ENCODE measurements around the gene RNF14.
A peak's percentile ranks its signal among the peaks of the same experiment; 100 is the strongest.

Gene RNF14

DNA sequence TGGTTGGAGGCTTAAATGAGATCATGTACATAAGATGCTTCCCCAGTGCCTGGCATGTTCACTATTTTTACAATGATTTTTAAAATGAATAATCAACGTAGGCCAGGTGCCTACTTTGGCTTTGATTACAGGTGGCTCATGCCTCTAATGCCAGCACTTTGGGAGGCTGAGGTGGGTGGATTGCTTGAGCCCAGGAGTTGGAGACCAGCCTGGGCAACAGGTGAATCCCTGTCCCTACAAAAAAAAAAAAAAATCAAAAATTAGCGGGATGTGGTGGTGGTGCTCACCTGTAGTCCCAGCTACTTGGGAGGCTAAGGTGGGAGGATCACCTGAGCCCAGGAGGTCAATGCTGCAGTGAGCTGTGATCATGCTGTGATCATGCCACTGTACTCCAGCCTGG lies 20.1 kb upstream of the RNF14 start:
- DNase-seq (ENCODE audit: low spot score) = no peak

DNA sequence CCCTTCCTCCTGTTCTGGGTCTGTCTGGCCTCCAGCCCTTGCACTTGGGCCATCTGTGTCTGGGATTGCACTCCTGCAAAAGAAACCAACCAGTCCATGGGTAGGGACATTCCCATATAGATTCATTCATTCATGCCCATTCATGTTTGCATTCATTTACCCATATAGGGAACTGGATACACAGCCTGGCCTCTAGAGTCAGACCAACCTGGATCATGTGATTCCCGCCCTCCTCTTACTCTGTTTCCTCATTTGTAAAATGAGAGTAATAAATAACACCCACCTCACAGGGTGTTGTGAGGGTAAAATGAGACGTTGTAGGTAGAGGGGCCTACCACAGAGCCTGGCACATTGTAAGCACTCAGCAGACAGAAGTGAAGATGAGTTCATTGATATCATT lies 19.4 kb upstream of the RNF14 start:
- no peak for DNase-seq (ENCODE audit: low spot score)

- no peak for DNase-seq (ENCODE audit: low spot score)
Observed at GRCh38 chr5:141950207-141951005, 18.5 kb upstream of the RNF14 start.

- DNase-seq (ENCODE audit: low spot score) = no peak
Observed at GRCh38 chr5:141951332-141951781, 17.5 kb upstream of the RNF14 start.

DNA sequence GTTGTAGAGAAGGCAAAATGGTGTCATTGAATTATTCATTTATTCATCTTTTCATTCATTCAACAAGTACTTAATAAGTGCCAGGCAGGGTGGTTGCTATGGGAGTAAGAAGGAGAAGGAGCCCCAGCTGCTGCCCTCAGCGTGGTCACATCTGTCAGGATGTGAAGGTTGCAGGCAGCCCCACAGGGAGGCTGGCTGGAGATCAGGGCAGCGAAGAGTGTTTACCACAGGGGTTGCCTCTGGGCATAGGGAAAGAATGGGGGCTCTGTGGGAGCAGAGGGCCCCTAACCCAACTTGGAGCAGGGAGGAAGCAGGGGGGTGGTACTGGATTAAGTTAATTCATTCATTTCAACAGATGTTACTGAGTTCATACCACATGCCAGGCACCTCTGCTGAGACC lies 16.9 kb upstream of the RNF14 start:
- DNase-seq (ENCODE audit: low spot score) = no peak

DNA sequence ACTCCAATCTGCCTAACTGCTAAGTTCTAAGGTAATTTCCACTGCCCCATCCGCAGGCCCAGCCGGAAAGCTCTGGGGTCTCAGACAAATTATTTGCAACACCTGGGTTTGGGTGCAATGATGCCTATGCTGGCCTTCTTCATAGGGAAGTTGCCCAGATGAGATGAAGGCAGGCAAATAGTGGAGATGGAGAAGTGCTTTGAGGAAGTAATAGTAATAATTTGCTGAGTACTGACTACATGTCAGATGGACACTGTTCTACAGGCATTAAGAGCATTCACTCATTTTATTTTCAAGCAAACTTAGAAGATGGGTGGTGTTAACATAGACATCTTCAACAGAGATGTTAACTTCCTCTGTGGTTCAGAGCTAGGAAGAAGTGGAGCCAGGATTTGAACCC lies 14.7 kb upstream of the RNF14 start:
- DNase-seq (ENCODE audit: low spot score) = no peak

- DNase-seq (ENCODE audit: low spot score) = no peak
Observed at GRCh38 chr5:141957367-141957996, 11.4 kb upstream of the RNF14 start.

DNA sequence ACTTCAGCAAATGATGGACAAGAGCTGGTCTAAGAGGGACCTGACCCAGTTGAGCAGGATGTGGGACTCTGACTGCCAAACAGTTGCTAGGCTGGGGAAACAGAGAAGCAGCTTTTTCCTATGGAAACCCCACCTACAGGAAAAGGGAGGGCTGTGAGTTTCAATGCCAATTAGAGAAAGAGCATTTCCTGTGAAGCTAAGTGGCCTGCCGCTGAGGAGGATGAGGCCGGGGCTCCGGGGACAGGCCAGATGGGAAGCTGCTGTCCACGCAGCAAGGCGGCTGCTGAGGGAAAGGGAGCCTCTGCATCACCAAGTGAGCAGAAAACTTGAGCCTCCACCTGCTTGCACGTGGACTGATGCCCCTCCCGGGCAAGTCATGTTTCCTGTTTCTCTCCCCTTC lies 10.8 kb upstream of the RNF14 start, which contains the start of gene PCDH12:
Gene PCDH12 (minus strand): TSS at position 90 of the 400 bp plus-strand sequence. CDS start 351 bp downstream, outside the sequence.
- no peak for DNase-seq (ENCODE audit: low spot score)

GRCh38 chr5:141958546-141959172 lies 10.2 kb upstream of the RNF14 start:
- no peak for DNase-seq (ENCODE audit: low spot score)

DNA sequence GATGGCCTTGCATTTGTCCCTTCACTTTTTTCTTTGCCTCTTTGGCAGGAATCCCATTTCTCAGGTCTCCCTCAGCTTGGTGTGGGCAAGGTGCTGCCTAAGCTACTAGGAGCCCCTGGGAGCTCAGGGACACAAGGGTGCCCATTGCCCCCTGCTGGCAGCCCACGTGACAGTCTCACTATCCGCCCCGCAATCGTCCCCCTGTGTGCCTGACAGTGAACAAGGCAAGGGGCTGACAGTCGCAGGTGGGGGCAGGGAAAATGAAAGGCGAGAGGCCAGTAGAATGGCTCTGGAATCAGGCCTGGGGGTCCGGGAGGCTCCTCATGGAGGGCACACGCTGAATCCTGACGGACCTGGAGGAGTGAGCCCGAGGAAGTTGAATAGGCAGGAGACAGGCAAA lies 8.9 kb upstream of the RNF14 start:
- no peak for DNase-seq (ENCODE audit: low spot score)

DNA sequence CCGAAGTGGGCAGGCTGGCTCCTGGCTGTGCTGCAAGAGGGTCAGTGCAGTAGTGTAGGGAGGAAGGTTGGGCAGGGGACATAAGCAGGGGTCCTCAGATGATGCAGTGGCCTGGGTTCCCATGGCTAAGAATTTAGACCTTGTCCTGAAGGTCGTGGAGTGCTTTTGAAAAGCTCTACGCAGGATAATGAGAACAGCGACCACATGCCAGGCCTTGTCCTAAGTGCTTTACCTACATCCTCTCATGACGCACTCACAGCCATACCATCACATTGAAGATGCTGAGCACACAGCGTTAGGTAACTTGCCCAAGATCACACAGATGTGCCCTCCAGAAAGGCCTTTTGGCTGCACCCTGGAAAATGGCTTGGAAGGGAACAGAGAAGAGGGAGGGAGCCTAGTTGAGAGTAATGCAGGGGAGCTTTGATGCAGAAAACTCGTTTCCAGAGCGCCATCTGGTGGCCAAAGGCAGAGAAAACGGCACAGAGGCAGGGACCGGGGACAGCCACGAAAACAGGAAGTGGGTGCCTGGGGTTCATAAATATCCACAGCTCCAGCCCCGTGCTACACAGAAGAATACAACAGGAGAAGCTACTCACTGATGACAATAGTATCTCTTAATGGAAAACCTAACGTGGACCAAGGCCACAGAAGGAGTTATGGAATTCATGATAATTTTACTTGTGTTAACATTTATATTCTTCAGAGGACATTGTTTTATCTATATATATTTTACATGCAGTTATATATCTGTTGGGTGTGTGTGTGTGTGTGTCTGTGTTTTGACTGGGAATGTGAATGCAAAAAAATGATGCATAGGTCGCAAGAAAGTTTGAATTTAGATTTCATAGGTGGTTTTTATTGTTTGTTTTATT lies 8.2 kb upstream of the RNF14 start:
- peak; percentile 67 for DNase-seq (ENCODE audit: low spot score)

DNA sequence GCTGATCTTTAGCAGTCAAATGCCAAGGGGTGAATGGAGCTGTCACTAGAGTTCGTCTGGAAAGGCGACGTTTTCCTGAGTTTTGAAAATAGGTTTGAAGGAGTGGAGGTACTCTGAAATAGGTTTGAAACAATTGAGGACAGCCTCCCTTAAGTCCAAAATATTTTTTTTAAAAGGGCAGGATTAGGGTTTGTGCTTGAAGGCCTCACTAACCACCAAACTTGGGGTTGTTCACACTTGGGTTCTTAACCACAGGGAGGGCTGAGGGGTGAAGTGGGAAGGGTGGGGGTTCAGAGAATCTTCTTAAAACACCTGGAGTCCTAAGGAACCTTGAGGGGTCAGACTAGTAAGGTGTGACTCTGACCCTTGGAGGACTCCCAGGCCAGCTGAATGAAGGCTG lies 7.4 kb upstream of the RNF14 start:
- DNase-seq (ENCODE audit: low spot score) = no peak

GRCh38 chr5:141963701-141964100 lies 5.2 kb upstream of the RNF14 start:
- no peak for DNase-seq (ENCODE audit: low spot score)

DNA sequence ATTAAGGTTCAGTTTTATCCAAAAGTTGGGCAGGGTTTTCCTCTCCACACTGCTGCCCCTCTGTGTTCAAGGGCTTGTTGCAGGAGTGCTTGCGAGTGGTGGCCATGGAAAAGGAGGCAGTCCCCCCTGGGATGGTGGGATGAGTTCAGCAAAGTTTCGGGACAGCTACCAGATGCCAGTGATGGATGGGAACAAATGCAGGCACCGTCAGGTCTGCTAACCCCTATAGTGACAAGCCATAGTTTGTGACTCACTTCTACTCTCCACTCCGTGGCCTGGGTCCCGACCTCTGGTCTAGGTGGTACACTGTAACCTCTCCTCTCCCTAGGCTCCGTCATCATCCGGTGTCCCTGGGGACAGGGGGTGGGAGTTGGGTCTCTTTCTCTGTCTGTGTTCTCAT lies 3.8 kb upstream of the RNF14 start:
- DNase-seq (ENCODE audit: low spot score) = no peak

DNA sequence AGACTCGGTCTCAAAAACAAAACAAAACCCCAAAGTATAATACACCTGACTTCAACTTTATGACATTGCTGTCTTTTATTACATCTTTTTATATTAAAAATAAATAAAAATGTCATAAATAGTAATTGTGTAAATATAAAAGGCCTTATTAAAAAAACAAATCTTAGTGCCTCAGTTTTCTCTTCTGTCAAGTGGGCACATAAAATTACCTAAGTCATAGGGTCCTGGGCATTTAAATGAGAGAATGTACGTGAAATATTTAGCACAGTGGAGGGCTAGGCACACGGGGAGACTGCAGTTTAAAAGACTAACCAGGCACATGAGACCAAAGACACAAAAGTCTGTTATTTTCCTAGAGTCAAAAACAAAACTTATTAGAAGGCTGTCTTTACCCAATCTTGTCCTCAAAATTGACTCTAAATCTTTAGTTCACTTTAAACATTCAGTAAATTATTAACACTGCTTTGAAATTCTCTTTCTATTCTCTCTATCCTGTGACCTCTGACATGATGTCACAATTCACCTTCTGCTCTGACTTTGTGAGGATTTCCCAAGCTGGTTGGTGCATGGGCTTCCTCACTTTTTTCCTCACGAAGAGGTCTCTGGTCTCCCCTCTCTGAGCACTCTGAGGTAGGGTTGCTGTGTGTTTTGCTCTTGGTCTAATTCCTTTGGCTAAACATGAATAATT lies 2.5 kb upstream of the RNF14 start:
- no peak for DNase-seq (ENCODE audit: low spot score)

DNA sequence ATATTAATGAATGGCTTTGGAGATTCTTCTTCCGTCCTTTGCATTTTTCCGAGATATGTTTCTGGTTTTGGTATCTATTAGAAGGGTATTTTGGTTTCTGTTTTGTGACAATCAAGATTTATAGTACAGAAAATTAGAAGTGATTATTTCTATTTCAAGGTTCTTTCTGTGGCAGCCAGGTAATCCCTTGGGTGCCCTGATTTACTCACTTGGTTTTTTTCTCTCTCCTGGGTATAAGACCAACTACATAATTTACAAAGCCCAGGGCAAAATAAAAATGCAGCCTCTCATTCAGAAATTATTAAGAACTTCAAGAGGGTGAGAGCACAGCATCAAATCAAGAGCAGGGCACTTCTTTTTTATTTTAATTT lies 2.0 kb upstream of the RNF14 start:
- DNase-seq (ENCODE audit: low spot score) = no peak

DNA sequence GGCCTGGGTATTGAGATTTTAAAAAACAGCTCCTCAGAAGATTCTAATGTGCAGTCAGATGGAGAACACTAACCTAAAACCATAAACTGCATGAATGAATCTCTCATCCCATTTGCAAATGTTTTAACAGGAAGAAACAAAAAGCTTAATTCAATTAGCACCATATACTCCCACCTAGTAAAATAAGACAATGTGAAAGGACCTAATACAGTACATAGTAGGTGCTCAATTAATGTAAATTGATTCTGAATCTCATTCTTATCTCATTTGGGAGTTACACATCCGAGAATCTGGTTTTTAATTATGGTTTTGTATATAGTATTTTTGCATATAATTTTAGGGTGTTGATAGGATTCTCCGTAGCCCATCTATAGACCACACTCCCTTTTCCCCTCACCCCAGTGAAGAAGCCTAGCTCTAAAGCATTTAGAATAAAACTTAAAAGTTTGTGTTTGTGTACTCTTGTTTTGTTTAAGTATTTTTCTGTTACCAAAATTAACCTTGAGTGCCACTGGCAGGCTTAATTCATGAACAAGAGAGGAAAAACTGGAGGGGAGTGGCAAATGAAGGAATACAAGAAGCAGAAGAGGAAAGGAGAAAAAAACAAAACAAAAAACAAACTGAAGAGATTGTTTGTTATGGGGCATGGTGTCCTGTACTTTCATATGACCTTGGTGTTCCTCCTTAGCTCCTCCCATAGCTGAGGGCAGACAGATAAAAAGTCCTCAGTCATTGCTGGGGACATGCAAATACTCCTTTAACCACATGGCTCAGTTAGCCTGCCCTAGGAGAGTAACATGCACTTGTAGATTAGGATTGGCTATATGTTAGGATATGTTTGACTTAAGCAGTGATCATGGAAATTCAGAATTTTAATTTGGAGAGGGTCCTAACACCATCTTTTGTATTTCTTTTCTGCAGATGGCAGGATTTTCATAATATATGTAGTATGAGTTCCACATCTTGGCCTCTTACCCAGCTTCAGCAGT lies 1.2 kb downstream of the RNF14 start:
- peak; percentile 45 for DNase-seq (ENCODE audit: low spot score)

DNA sequence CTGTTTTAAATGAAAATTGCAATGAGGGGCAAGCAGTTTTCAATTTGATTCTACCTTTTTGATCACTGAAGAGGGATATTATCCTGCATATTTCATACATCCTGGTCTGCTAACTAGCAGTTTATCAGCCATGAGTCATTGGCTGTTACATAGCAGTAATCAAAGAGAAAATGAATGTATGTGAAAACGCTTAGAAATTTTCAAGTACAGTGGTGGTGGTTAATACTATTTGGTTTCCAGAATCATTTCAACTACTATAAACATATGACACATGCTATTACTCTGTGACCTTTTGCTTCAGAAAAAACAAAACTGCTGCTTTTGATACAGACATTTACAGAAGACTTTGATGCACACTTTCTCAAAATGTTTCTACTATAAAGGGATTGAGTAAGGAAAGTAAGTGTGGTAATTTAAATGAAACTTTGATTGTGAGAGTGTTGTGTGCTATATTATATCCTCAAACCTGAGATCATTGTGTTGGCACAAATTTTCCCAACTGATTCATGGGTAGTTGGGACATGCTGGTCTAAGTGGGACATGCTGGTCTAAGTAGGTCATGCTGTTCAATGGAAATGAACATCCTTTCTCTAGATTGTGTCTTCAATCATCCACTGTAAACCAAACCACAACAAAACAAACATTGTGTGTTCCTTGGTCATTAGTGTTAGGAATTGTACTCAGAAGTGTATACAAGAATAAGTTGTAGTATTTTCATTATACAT lies 5.1 kb downstream of the RNF14 start:
- no peak for DNase-seq (ENCODE audit: low spot score)

DNA sequence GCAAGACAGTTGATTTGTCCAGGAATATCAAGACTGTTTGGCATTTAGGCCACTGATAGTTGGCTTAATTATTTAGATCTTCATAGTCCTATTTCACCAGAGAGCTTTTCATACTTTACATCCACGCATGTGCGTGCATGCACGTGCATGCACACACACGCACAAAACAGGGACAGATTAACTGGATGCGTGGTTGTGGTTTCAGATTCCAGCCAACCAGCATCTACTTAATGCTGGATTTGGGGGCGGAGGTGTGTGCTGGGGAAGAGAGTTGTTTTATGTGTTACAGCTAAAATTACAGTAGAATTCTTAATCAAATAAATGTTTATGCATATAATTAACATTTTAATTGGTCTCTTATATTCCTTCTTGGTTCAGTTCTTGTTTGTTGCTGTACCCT lies 7.3 kb downstream of the RNF14 start:
- no peak for DNase-seq (ENCODE audit: low spot score)

- no peak for DNase-seq (ENCODE audit: low spot score)
Observed at GRCh38 chr5:141978389-141978788, 9.5 kb downstream of the RNF14 start.
